ENCODE data around the gene SLC50A1.

Gene SLC50A1

GRCh38 chr1:155134322-155134721, 1.3 kb upstream of the SLC50A1 start:
- TF ChIP-seq ZBTB7A (IDR thresholded peaks at IDR 0.05; ENCODE audit: low read depth) = no peak
- TF ChIP-seq YY1 (IDR thresholded peaks at IDR 0.05; ENCODE audit: low read depth) = no peak
- no peak for TF ChIP-seq RAD21 (IDR thresholded peaks at IDR 0.05; ENCODE audit: low read depth)
- TF ChIP-seq NFIC (IDR thresholded peaks at IDR 0.05) = no peak
- TF ChIP-seq USF1 (IDR thresholded peaks at IDR 0.05) = no peak
- no peak for TF ChIP-seq TEAD4 (IDR thresholded peaks at IDR 0.05)
- no peak for TF ChIP-seq MAX (IDR thresholded peaks at IDR 0.05)
- no peak for TF ChIP-seq FOXM1 (IDR thresholded peaks at IDR 0.05; ENCODE audit: borderline replicate concordance, low read depth)
- TF ChIP-seq CREB1 (IDR thresholded peaks at IDR 0.05; ENCODE audit: low read depth) = no peak
- no peak for TF ChIP-seq TAF1 (IDR thresholded peaks at IDR 0.05; ENCODE audit: low read depth)
- no peak for TF ChIP-seq CEBPB (IDR thresholded peaks at IDR 0.05)

- peak; percentile 33; the same call in 1 of the 2 replicates for TF ChIP-seq USF1 (IDR thresholded peaks at IDR 0.05)
- TF ChIP-seq RAD21 (IDR thresholded peaks at IDR 0.05; ENCODE audit: low read depth) = 0 out of 2 replicates have a peak, but pooled peaks have one; percentile 1
- TF ChIP-seq TEAD4 (IDR thresholded peaks at IDR 0.05) = peak; percentile 68; the same call in 1 of the 2 replicates
- TF ChIP-seq EP300 (IDR thresholded peaks at IDR 0.05; ENCODE audit: borderline replicate concordance) = peak; percentile 33; the same call in 1 of the 2 replicates
- TF ChIP-seq MAX (IDR thresholded peaks at IDR 0.05) = peak; percentile 50
- no peak for TF ChIP-seq FOXM1 (IDR thresholded peaks at IDR 0.05; ENCODE audit: borderline replicate concordance, low read depth)
- TF ChIP-seq EGR1 (IDR thresholded peaks at IDR 0.05) = 0 out of 2 replicates have a peak, but pooled peaks have one; percentile 43
- no peak for TF ChIP-seq CEBPB (IDR thresholded peaks at IDR 0.05)
- peak; percentile 28; the same call in 1 of the 2 replicates for TF ChIP-seq TCF12 (IDR thresholded peaks at IDR 0.05; ENCODE audit: low read depth)
- TF ChIP-seq NFIC (IDR thresholded peaks at IDR 0.05) = peak; percentile 58; the same call in 1 of the 2 replicates
Observed at GRCh38 chr1:155134880-155135414, 705 bp upstream of the SLC50A1 start.

GRCh38 chr1:155136748-155137147, 1.1 kb downstream of the SLC50A1 start:
- TF ChIP-seq EP300 (IDR thresholded peaks at IDR 0.05; ENCODE audit: borderline replicate concordance) (no peak), YY1 (IDR thresholded peaks at IDR 0.05; ENCODE audit: low read depth) (no peak), CEBPB (IDR thresholded peaks at IDR 0.05) (no peak), TCF12 (IDR thresholded peaks at IDR 0.05; ENCODE audit: low read depth) (no peak), EGR1 (IDR thresholded peaks at IDR 0.05) (no peak), ZBTB7A (IDR thresholded peaks at IDR 0.05; ENCODE audit: low read depth) (no peak), TEAD4 (IDR thresholded peaks at IDR 0.05) (no peak), CREB1 (IDR thresholded peaks at IDR 0.05; ENCODE audit: low read depth) (no peak), MAX (IDR thresholded peaks at IDR 0.05) (no peak), FOXM1 (IDR thresholded peaks at IDR 0.05; ENCODE audit: borderline replicate concordance, low read depth) (no peak), TAF1 (IDR thresholded peaks at IDR 0.05; ENCODE audit: low read depth) (no peak)

- TF ChIP-seq TEAD4 (IDR thresholded peaks at IDR 0.05) (no peak), YY1 (IDR thresholded peaks at IDR 0.05; ENCODE audit: low read depth) (no peak), CEBPB (IDR thresholded peaks at IDR 0.05) (no peak), CREB1 (IDR thresholded peaks at IDR 0.05; ENCODE audit: low read depth) (no peak), NFIC (IDR thresholded peaks at IDR 0.05) (no peak), REST (IDR thresholded peaks at IDR 0.05; ENCODE audit: low read depth) (no peak)
Observed at GRCh38 chr1:155137154-155137949, 1.7 kb downstream of the SLC50A1 start.

- TF ChIP-seq USF1 (IDR thresholded peaks at IDR 0.05) (no peak), RAD21 (IDR thresholded peaks at IDR 0.05; ENCODE audit: low read depth) (no peak), CEBPB (IDR thresholded peaks at IDR 0.05) (no peak), TAF1 (IDR thresholded peaks at IDR 0.05; ENCODE audit: low read depth) (peak; percentile 70), CREB1 (IDR thresholded peaks at IDR 0.05; ENCODE audit: low read depth) (no peak), ZBTB7A (IDR thresholded peaks at IDR 0.05; ENCODE audit: low read depth) (peak; percentile 26; the same call in 1 of the 2 replicates), FOXM1 (IDR thresholded peaks at IDR 0.05; ENCODE audit: borderline replicate concordance, low read depth) (no peak), REST (IDR thresholded peaks at IDR 0.05; ENCODE audit: low read depth) (no peak), NFIC (IDR thresholded peaks at IDR 0.05) (no peak), YY1 (IDR thresholded peaks at IDR 0.05; ENCODE audit: low read depth) (peak; percentile 74), TCF12 (IDR thresholded peaks at IDR 0.05; ENCODE audit: low read depth) (peak; percentile 42), EGR1 (IDR thresholded peaks at IDR 0.05) (0 out of 2 replicates have a peak, but pooled peaks have one; percentile 8), EP300 (IDR thresholded peaks at IDR 0.05; ENCODE audit: borderline replicate concordance) (no peak), TEAD4 (IDR thresholded peaks at IDR 0.05) (no peak), MAX (IDR thresholded peaks at IDR 0.05) (peak; percentile 48; the same call in 1 of the 2 replicates)
Observed at GRCh38 chr1:155139895-155140629, 4.4 kb downstream of the SLC50A1 start, which contains the start of gene DPM3. Gene DPM3 (minus strand): TSS chr1:155140531. CDS start chr1:155140240, 291 bp downstream.
